GM12878 (cell line): Measurements from ENCODE around the gene TJAP1. TPM values are rescaled to one million over a fixed set of nuclear protein-coding genes. Genes with fewer than 3 reads are reported as not detected.

Source experiments
- ATAC-seq: fragments of 200-7000 bp; cut with Tn5 transposase; 3 replicates; pipeline ENCODE4 v1.9.1; 2020; ENCODE audit warnings: mild to moderate bottlenecking, moderate library complexity
- BruUV-seq: library from RNA; stranded (reverse); fragments of 400-500 nt; replicated peaks from 2 replicates; lab custom pipeline; 2021; lab: Mats Ljungman, UMichigan
- CTCF ChIA-PET: fragments of 300-600 bp; sonication (Branson Sonifier 250); formaldehyde crosslinking; extraction: SDS; loops from one replicate; lab custom pipeline; 2021; ENCODE audit warnings: inconsistent platforms; lab: Yijun Ruan, JAX
- POLR2A ChIA-PET: fragments of 350-600 bp; formaldehyde crosslinking; extraction: SDS; loops from one replicate; lab custom pipeline; 2021; ENCODE audit warnings: inconsistent platforms; lab: Charles Lee
- RAD21 ChIA-PET: fragments of 300-600 bp; sonication (Branson Sonifier 250); formaldehyde crosslinking; loops from one replicate; lab custom pipeline; 2023; ENCODE audit warnings: antibody characterized with exemption; ENCODE audit not compliant: unreplicated experiment; lab: Charles Lee
- SMC1A ChIA-PET: fragments of 300-600 bp; sonication (Branson Sonifier 250); formaldehyde crosslinking; loops from one replicate; lab custom pipeline; 2023; ENCODE audit not compliant: unreplicated experiment, uncharacterized antibody; lab: Charles Lee
- DNase-seq: peaks from one replicate; pipeline ENCODE4 v3.0.0-alpha.2; 2011; ENCODE audit warnings: low read depth, low spot score
- FAIRE-seq: peaks from 3 replicates; lab custom pipeline; 2011; peaks lifted over from hg19 to GRCh38; lab: Jason Lieb, UNC
- H2AFZ ChIP-seq: 2 replicates; pipeline ENCODE4 v1.6.0; 2011; ENCODE audit warnings: low read depth, low read length, control low read depth; ENCODE audit not compliant: control insufficient read depth
- H3K27ac ChIP-seq: 2 replicates; pipeline ENCODE4 v1.5.1; 2011; ENCODE audit warnings: control low read depth; ENCODE audit not compliant: control insufficient read depth, insufficient read depth
- H3K27me3 ChIP-seq, 2 experiments: replicated peaks in 1 of 2; 2 replicates each; pipeline versions ENCODE4 v1.6.0 to v1.6.1; 2011; ENCODE audit warnings: low read length in 1 of 2; ENCODE audit not compliant: control insufficient read depth in 2 of 2, insufficient read depth in 2 of 2
- H3K36me3 ChIP-seq, 2 experiments: 2 replicates each; pipeline ENCODE4 v1.5.1; 2011; ENCODE audit warnings: low read length in 1 of 2; ENCODE audit not compliant: control insufficient read depth in 2 of 2, insufficient read depth in 2 of 2
- H3K4me1 ChIP-seq: 2 replicates; pipeline ENCODE4 v1.6.1; 2011; ENCODE audit warnings: mild to moderate bottlenecking, low read length, moderate library complexity, mixed read lengths; ENCODE audit not compliant: control insufficient read depth, insufficient read depth
- H3K4me2 ChIP-seq: 2 replicates; pipeline ENCODE4 v1.6.0; 2011; ENCODE audit warnings: control low read depth; ENCODE audit not compliant: control insufficient read depth, insufficient read depth
- H3K4me3 ChIP-seq: fragments of 200-600 bp; sonication (generic); 2 replicates; pipeline ENCODE4 v1.5.1; 2016
- H3K79me2 ChIP-seq: 2 replicates; pipeline ENCODE4 v1.6.0; 2011; ENCODE audit warnings: low read length; ENCODE audit not compliant: control insufficient read depth, insufficient read depth
- H3K9ac ChIP-seq: 2 replicates; pipeline ENCODE4 v1.8.0; 2011; ENCODE audit warnings: low read length, control low read depth, mixed read lengths; ENCODE audit not compliant: control insufficient read depth, insufficient read depth
- H3K9me3 ChIP-seq: replicated peaks from 3 replicates; pipeline ENCODE4 v1.5.1; 2011; ENCODE audit warnings: mild to moderate bottlenecking, low read length; ENCODE audit not compliant: control insufficient read depth, insufficient read depth
- H4K20me1 ChIP-seq: 2 replicates; pipeline ENCODE4 v1.6.0; 2011; ENCODE audit not compliant: control insufficient read depth, insufficient read depth
- ATF3 ChIP-seq: IDR thresholded peaks from 2 replicates; pipeline ENCODE4 v1.6.1; 2011; ENCODE audit warnings: low read depth, mild to moderate bottlenecking, low read length, moderate library complexity, borderline replicate concordance; ENCODE audit errors: extremely low read depth
- BACH1 ChIP-seq: fragments of 450-650 bp; IDR thresholded peaks from 2 replicates; pipeline ENCODE4 v1.6.1; 2017; ENCODE audit warnings: mild to moderate bottlenecking, borderline replicate concordance
- BCL3 ChIP-seq: IDR thresholded peaks from 2 replicates; pipeline ENCODE4 v1.6.1; 2011; ENCODE audit warnings: borderline replicate concordance, low read depth, mild to moderate bottlenecking, moderate library complexity, low read length; ENCODE audit not compliant: insufficient read depth, poor library complexity, severe bottlenecking
- CHD2 ChIP-seq: IDR thresholded peaks from 2 replicates; pipeline ENCODE4 v1.6.1; 2011; ENCODE audit warnings: low read depth, low read length, improper control_type of control experiment, borderline replicate concordance
- E2F4 ChIP-seq: IDR thresholded peaks from 2 replicates; pipeline ENCODE4 v1.6.1; 2012; ENCODE audit warnings: low read depth, low read length, improper control_type of control experiment
- FOXK2 ChIP-seq: fragments of 450-650 bp; IDR thresholded peaks from 2 replicates; pipeline ENCODE4 v1.6.1; 2017; ENCODE audit warnings: mild to moderate bottlenecking, moderate library complexity
- IKZF1 ChIP-seq: fragments of 450-650 bp; conservative IDR thresholded peaks from 2 replicates; pipeline ENCODE4 v1.6.1; 2017; ENCODE audit warnings: antibody characterized with exemption, mild to moderate bottlenecking
- MTA3 ChIP-seq: IDR thresholded peaks from 2 replicates; pipeline ENCODE4 v1.6.1; 2012; ENCODE audit warnings: low read length, inconsistent platforms, borderline replicate concordance
- NFXL1 ChIP-seq: fragments of 450-650 bp; IDR thresholded peaks from 2 replicates; pipeline ENCODE4 v1.6.1; 2017; ENCODE audit warnings: antibody characterized with exemption, mild to moderate bottlenecking, borderline replicate concordance
- POLR2AphosphoS2 ChIP-seq: IDR thresholded peaks from 2 replicates; pipeline ENCODE4 v1.6.1; 2011; ENCODE audit warnings: low read depth, mild to moderate bottlenecking, low read length, improper control_type of control experiment, moderate library complexity
- RAD51 ChIP-seq: fragments of 450-650 bp; IDR thresholded peaks from 2 replicates; pipeline ENCODE4 v1.6.1; 2016; ENCODE audit warnings: moderate library complexity, mild to moderate bottlenecking, inconsistent platforms
- RB1 ChIP-seq: fragments of 450-650 bp; formaldehyde crosslinking; IDR thresholded peaks from 2 replicates; pipeline ENCODE4 v1.6.1; 2017; ENCODE audit warnings: mild to moderate bottlenecking, borderline replicate concordance
- SIN3A ChIP-seq: IDR thresholded peaks from 2 replicates; pipeline ENCODE4 v1.6.1; 2012; ENCODE audit warnings: low read depth, low read length, improper control_type of control experiment
- SMC3 ChIP-seq: IDR thresholded peaks from 2 replicates; pipeline ENCODE4 v1.6.1; 2011; ENCODE audit warnings: low read length, improper control_type of control experiment, borderline replicate concordance
- TARDBP ChIP-seq: IDR thresholded peaks from 2 replicates; pipeline ENCODE4 v1.6.1; 2016; ENCODE audit warnings: borderline replicate concordance
- ZNF217 ChIP-seq: fragments of 450-650 bp; IDR thresholded peaks from 2 replicates; pipeline ENCODE4 v1.6.1; 2017; ENCODE audit warnings: antibody characterized with exemption, mild to moderate bottlenecking
- ZNF622 ChIP-seq: fragments of 450-650 bp; IDR thresholded peaks from 2 replicates; pipeline ENCODE4 v1.6.1; 2017; ENCODE audit warnings: mild to moderate bottlenecking, inconsistent platforms
- WGBS: methylation state at CpG from one replicate; pipeline ENCODE4 v1.1.6; 2016; ENCODE audit warnings: low lambda C conversion rate; ENCODE audit not compliant: insufficient replicate concordance, insufficient coverage; ENCODE audit errors: missing lambda C conversion rate; 5-methylcytosine and 5-hydroxymethylcytosine counted together
- in situ Hi-C: fragments of 300-500 bp; cut with MboI; formaldehyde crosslinking; loops from 9 replicates; pipeline ENCODE4 v1.14.3; 2018; ENCODE audit warnings: mixed read lengths
- intact Hi-C: fragments of 100-400 bp; cut with micrococcal nuclease; formaldehyde crosslinking; loops from one replicate; pipeline ENCODE4 v1.14.2; 2022; ENCODE audit not compliant: unreplicated experiment
- polyA plus RNA-seq, 11 experiments: library from polyadenylated mRNA; depleted of rRNA in 4 of 11; unstranded in 6 of 11; stranded (reverse) in 5 of 11; fragments of >200 nt; fragmentation: Nextera tagmentation in 4 of 11; fragmentation: Illumina TruSeq in 1 of 11; extraction: Ambion mirVana in 4 of 11; extraction: Trizol in 1 of 11; gene quantifications; 1 replicate in 1 of 11; 2 replicates in 10 of 11; pipeline versions ENCODE4 v1.2.1 to v1.2.3, GENCODE V29; 2011 to 2016; ENCODE audit warnings: inconsistent platforms in 2 of 11, missing spikeins in 2 of 11, low read depth in 1 of 11
- total RNA-seq, 4 experiments: library from RNA; depleted of rRNA in 3 of 4; stranded (reverse); fragments of >200 nt in 3 of 4; fragmentation: Illumina TruSeq in 1 of 4; extraction: Trizol in 1 of 4; gene quantifications; 2 replicates each; pipeline versions ENCODE4 v1.2.1 to v1.2.3, GENCODE V29; 2013 to 2021

The TJAP1 gene
- total and polyA plus RNA-seq, 10 of the 15 experiments (the other 5 are each of a cell fraction or from before 2014, with no cell fraction given): 0.11 to 22.6 (median 12.8) TPM

GRCh38 chr6:43490523-43490939 is 13.2 kb downstream of the TJAP1 start:
- H3K27me3 ChIP-seq: no peaks in the 10 kb centered on the region
- H3K9ac ChIP-seq: no peak overlapping the region
- in situ Hi-C loops: no loop called here
- TF ChIP-seq E2F4 (no peak), ZNF622 (no peak), ATF3 (no peak), RAD51 (no peak), RB1 (no peak), ZNF217 (no peak), IKZF1 (no peak), NFXL1 (no peak), POLR2AphosphoS2 (no peak), SIN3A (no peak), MTA3 (no peak), SMC3 (no peak), CHD2 (no peak), BACH1 (no peak), FOXK2 (no peak), TARDBP (no peak), BCL3 (no peak)
- TF ChIP-seq, all 136 proteins: peak for 0
- ChIA-PET SMC1A (interaction anchor here (0.7 kb wide), 1 partner anchor 107 kb away, joined by 3 read pairs; no protein-coding TSS in a partner anchor), CTCF (interaction anchor here (0.5 to 1.3 kb wide), 5 partner anchors 15 to 524 kb away, joined by 3 to 4 read pairs (median 3); partner anchors contain the start of genes POLR1C and YIPF3), POLR2A (no interaction called here), RAD21 (no interaction called here)
- Histone ChIP-seq H3K79me2 (no peaks in the 10 kb centered on the region), H2AFZ (no peak overlapping the region), H3K9me3 (no peaks in the 10 kb centered on the region), H3K4me1 (no peaks in the 10 kb centered on the region; the same call in 1 of the 2 replicates), H4K20me1 (no peaks in the 10 kb centered on the region; the same call in 1 of the 2 replicates), H3K4me3 (no peak overlapping the region), H3K27ac (no peak overlapping the region), H3K4me2 (no peak overlapping the region), H3K36me3 (no peaks in the 10 kb centered on the region; a peak in 1 of 4 replicates)
- 97% methylated on average over 6 of the region's 6 CpGs for WGBS
- DNase-seq: no peak
- no TSS peak for BruUV-seq
- intact Hi-C loops: no loop called here
- FAIRE-seq: no peak
- no peak for ATAC-seq
